ENCODE data around the gene SMYD3.
"Not testable (repeated sequence)": the region's sequence is repeated elsewhere in the genome, so short reads cannot be mapped to it uniquely, and the experiment has no call there.

DNA sequence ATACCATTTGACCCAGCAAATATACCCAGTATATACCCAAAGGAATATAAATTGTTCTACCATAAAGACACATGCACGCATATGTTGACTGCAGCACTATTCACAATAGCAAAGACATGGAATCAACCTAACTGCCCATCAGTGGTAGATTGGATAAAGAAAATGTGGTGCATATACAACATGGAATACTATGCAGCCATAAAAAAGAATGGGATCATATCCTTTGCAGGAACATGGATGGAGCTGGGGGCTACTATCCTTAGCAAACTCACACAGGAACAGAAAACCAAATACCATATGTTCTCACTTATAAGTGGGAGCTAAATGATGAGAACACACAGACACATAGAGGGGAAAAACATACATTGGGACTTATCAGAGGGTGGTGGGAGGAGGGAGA lies 766.7 kb downstream of the SMYD3 start:
- TF ChIP-seq, protein P1, sequence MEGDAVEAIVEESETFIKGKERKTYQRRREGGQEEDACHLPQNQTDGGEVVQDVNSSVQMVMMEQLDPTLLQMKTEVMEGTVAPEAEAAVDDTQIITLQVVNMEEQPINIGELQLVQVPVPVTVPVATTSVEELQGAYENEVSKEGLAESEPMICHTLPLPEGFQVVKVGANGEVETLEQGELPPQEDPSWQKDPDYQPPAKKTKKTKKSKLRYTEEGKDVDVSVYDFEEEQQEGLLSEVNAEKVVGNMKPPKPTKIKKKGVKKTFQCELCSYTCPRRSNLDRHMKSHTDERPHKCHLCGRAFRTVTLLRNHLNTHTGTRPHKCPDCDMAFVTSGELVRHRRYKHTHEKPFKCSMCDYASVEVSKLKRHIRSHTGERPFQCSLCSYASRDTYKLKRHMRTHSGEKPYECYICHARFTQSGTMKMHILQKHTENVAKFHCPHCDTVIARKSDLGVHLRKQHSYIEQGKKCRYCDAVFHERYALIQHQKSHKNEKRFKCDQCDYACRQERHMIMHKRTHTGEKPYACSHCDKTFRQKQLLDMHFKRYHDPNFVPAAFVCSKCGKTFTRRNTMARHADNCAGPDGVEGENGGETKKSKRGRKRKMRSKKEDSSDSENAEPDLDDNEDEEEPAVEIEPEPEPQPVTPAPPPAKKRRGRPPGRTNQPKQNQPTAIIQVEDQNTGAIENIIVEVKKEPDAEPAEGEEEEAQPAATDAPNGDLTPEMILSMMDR (IDR thresholded peaks at IDR 0.05; ENCODE audit: low read depth, low read length, poor library complexity, severe bottlenecking): not testable (repeated sequence)
- not testable (repeated sequence) for TF ChIP-seq EZH2phosphoT487 (IDR thresholded peaks at IDR 0.05; ENCODE audit: borderline replicate concordance, low read length)

Measured in DOHH2 (cell line).